Smooth muscle cell (in vitro differentiated cells): Measurements from ENCODE around the gene TRIM47. TPM values are rescaled to one million over a fixed set of nuclear protein-coding genes. Genes with fewer than 3 reads are reported as not detected.

Experiments
- DNase-seq: peaks from one replicate; lab custom pipeline; 2025; ENCODE audit not compliant: unreplicated experiment; lab: John Stamatoyannopoulos, UW
- H2AFZ ChIP-seq: fragments of 200-600 bp; sonication (generic); 2 replicates; pipeline ENCODE4 v1.6.0; 2016; ENCODE audit warnings: antibody characterized with exemption, low read depth, mild to moderate bottlenecking
- H3F3A ChIP-seq: fragments of 200-600 bp; sonication (generic); 2 replicates; pipeline ENCODE4 v1.6.0; 2017; ENCODE audit warnings: antibody characterized with exemption, low read depth
- H3K27ac ChIP-seq: fragments of 200-600 bp; sonication (generic); 2 replicates; pipeline ENCODE4 v1.5.1; 2016; ENCODE audit warnings: low read depth, mild to moderate bottlenecking
- H3K27me3 ChIP-seq: fragments of 200-600 bp; sonication (generic); 2 replicates; pipeline ENCODE4 v1.6.1; 2016; ENCODE audit warnings: low read depth, mild to moderate bottlenecking
- H3K36me3 ChIP-seq: fragments of 200-600 bp; sonication (generic); 2 replicates; pipeline ENCODE4 v1.5.1; 2016; ENCODE audit warnings: low read depth
- H3K4me1 ChIP-seq: fragments of 200-600 bp; sonication (generic); 2 replicates; pipeline ENCODE4 v1.5.1; 2016; ENCODE audit warnings: low read depth
- H3K4me2 ChIP-seq: fragments of 200-600 bp; sonication (generic); 2 replicates; pipeline ENCODE4 v1.6.0; 2016; ENCODE audit warnings: mild to moderate bottlenecking
- H3K4me3 ChIP-seq: fragments of 200-600 bp; sonication (generic); 2 replicates; pipeline ENCODE4 v1.5.1; 2016; ENCODE audit warnings: mild to moderate bottlenecking
- H3K79me2 ChIP-seq: fragments of 200-600 bp; sonication (generic); 2 replicates; pipeline ENCODE4 v1.6.0; 2016; ENCODE audit warnings: low read depth, mild to moderate bottlenecking
- H3K9ac ChIP-seq: fragments of 200-600 bp; sonication (generic); 2 replicates; pipeline ENCODE4 v1.6.0; 2016; ENCODE audit warnings: low read depth
- H3K9me3 ChIP-seq: fragments of 200-600 bp; sonication (generic); replicated peaks from 2 replicates; pipeline ENCODE4 v1.5.1; 2016; ENCODE audit warnings: low read depth
- H4K20me1 ChIP-seq: fragments of 200-600 bp; sonication (generic); 2 replicates; pipeline ENCODE4 v1.6.0; 2016; ENCODE audit warnings: low read depth
- CTCF ChIP-seq: fragments of 200-600 bp; sonication (generic); IDR thresholded peaks from 2 replicates; pipeline ENCODE4 v1.5.1; 2017; ENCODE audit warnings: borderline replicate concordance, mild to moderate bottlenecking, antibody characterized with exemption; ENCODE audit not compliant: insufficient read depth, poor library complexity, severe bottlenecking
- whole genome bisulfite sequencing: methylation state at CpG from one replicate; pipeline ENCODE4 v1.1.7; 2016; ENCODE audit warnings: low lambda C conversion rate; 5-methylcytosine and 5-hydroxymethylcytosine counted together
- polyA plus RNA-seq: library from polyadenylated mRNA; unstranded; fragments of >200 nt; fragmentation: Nextera tagmentation; extraction: Ambion mirVana; gene quantifications from 2 replicates; pipeline ENCODE4 v1.2.1, GENCODE V29; 2016
- total RNA-seq: library from RNA; depleted of rRNA; stranded (reverse); fragments of >200 nt; gene quantifications from 2 replicates; pipeline ENCODE4 v1.2.3, GENCODE V29; 2014

Gene TRIM47
- total and polyA plus RNA-seq, 2 experiments from 2014 or later, result 8.7 to 16.1 TPM

GRCh38 chr17:75855310-75856061, 22.9 kb downstream of the TRIM47 start, which contains the start of gene WBP2:
TSS of gene WBP2 (minus strand) at chr17:75855335. CDS start at chr17:75855297, 38 bp downstream.
- Histone ChIP-seq H3K4me2 (peak within 1 kb of the TSS; percentile 90), H3K4me3 (peak within 1 kb of the TSS; percentile 75), H3K36me3 (no peaks in the 10 kb centered on the region), H3K4me1 (peaks cover 8% of the 10 kb centered on the region), H3K9me3 (no peaks in the 10 kb centered on the region), H2AFZ (peak within 1 kb of the TSS; percentile 80), H3K9ac (peak within 1 kb of the TSS; percentile 82), H3K27ac (peak within 1 kb of the TSS; percentile 81), H3K27me3 (no peaks in the 10 kb centered on the region), H3K79me2 (peaks cover 6% of the 10 kb centered on the region), H4K20me1 (peaks cover 16% of the 10 kb centered on the region), H3F3A (peaks cover 10% of the 10 kb centered on the region)
- under 1% methylated on average over 48 of the region's 58 CpGs for WGBS
- TF ChIP-seq CTCF, result peak; percentile 37
- peak; percentile 86 for DNase-seq

GRCh38 chr17:75854881-75855309, 23.5 kb downstream of the TRIM47 start:
- no peak for TF ChIP-seq CTCF
- Histone ChIP-seq H3K4me3 (peak overlapping the region; percentile 75), H2AFZ (no peak overlapping the region), H3K27ac (peak overlapping the region; percentile 81), H3K36me3 (no peaks in the 10 kb centered on the region), H3K27me3 (no peaks in the 10 kb centered on the region), H3K9ac (peak overlapping the region; percentile 68), H3K4me1 (peaks cover 8% of the 10 kb centered on the region), H3K79me2 (peaks cover 6% of the 10 kb centered on the region), H3K4me2 (peak overlapping the region; percentile 84), H3K9me3 (no peaks in the 10 kb centered on the region), H4K20me1 (peaks cover 16% of the 10 kb centered on the region), H3F3A (peaks cover 10% of the 10 kb centered on the region)
- WGBS, result 1% methylated on average over 19 of the region's 19 CpGs
- DNase-seq, result no peak

- H2AFZ ChIP-seq, result no peak overlapping the region
- peak overlapping the region; percentile 68 for H3K9ac ChIP-seq
- peaks cover 8% of the 10 kb centered on the region for H3K4me1 ChIP-seq
- 35% methylated on average over 7 of the region's 7 CpGs for WGBS
- TF ChIP-seq CTCF, result no peak
- peak; percentile 12 for DNase-seq
- no peaks in the 10 kb centered on the region for H3K9me3 ChIP-seq
- H4K20me1 ChIP-seq, result peaks cover 16% of the 10 kb centered on the region
- H3K4me3 ChIP-seq, result peak overlapping the region; percentile 75
- H3K4me2 ChIP-seq, result peak overlapping the region; percentile 84
- H3K27ac ChIP-seq, result peak overlapping the region; percentile 81
- no peaks in the 10 kb centered on the region for H3K27me3 ChIP-seq
- H3F3A ChIP-seq, result peaks cover 10% of the 10 kb centered on the region
- no peaks in the 10 kb centered on the region for H3K36me3 ChIP-seq
- peaks cover 6% of the 10 kb centered on the region for H3K79me2 ChIP-seq
Observed at GRCh38 chr17:75854101-75854748, 24.2 kb downstream of the TRIM47 start.
